Stomach (tissue), 9 donors: Measurements from ENCODE around the gene PAX2. TPM values are rescaled to one million over a fixed set of nuclear protein-coding genes. Genes with fewer than 3 reads are reported as not detected.

Experiments
- DNase-seq, 2 donors: peaks; one replicate each; pipeline versions ENCODE4 v3.0.0 to v3.0.0-alpha.2; 2013 to 2019
- H3K27ac ChIP-seq, 5 donors: fragments of 200-600 bp in 4 of 5; sonication (generic) in 4 of 5; one replicate each; pipeline ENCODE4 v1.5.1; 2013 to 2019; ENCODE audit warnings: mild to moderate bottlenecking in 1 of 5, moderate library complexity in 1 of 5
- H3K27me3 ChIP-seq, 3 donors: fragments of 200-600 bp; sonication (generic); one replicate each; pipeline ENCODE4 v1.5.1; 2017 to 2019; ENCODE audit warnings: mixed run types in 1 of 3
- H3K36me3 ChIP-seq, 4 donors: fragments of 200-600 bp; sonication (generic); 1 replicate in 3 of 4; 2 replicates in 1 of 4; pipeline ENCODE4 v1.5.1; 2016 to 2019
- H3K4me1 ChIP-seq, 4 donors: fragments of 200-600 bp; sonication (generic); one replicate each; pipeline ENCODE4 v1.5.1; 2016 to 2019
- H3K4me3 ChIP-seq, 4 donors: fragments of 200-600 bp; sonication (generic) in 3 of 4; one replicate each; pipeline ENCODE4 v1.5.1; 2016 to 2019; ENCODE audit warnings: mild to moderate bottlenecking in 1 of 4
- H3K9me3 ChIP-seq, 4 donors: fragments of 200-600 bp; sonication (generic); one replicate each; pipeline ENCODE4 v1.5.1; 2016 to 2019
- EP300 ChIP-seq: sonication (generic); formaldehyde crosslinking; IDR thresholded peaks from one replicate; pipeline ENCODE4 v1.6.1; 2017; ENCODE audit warnings: antibody characterized with exemption
- POLR2A ChIP-seq, 4 donors: fragments of 450-650 bp; IDR thresholded peaks; one replicate each; pipeline ENCODE4 v1.6.1; 2016; ENCODE audit warnings: antibody characterized with exemption in 4 of 4, control low read depth in 2 of 4, mild to moderate bottlenecking in 1 of 4, moderate library complexity in 1 of 4
- POLR2AphosphoS5 ChIP-seq, 3 donors: sonication (generic); formaldehyde crosslinking; IDR thresholded peaks; one replicate each; pipeline ENCODE4 v1.6.1; 2016; ENCODE audit warnings: antibody characterized with exemption in 3 of 3
- WGBS, 5 donors: extraction: QIAGEN DNeasy Blood & Tissue Kit in 3 of 5; methylation state at CpG; one replicate each; pipeline versions ENCODE4 v1.1.5 to v1.1.7; 2013 to 2018; 5-methylcytosine and 5-hydroxymethylcytosine counted together
- intact Hi-C: fragments of 100-400 bp; cut with DNase I; formaldehyde crosslinking; loops from one replicate; pipeline ENCODE4 v1.15.1; 2023; ENCODE audit warnings: low total_unique reads
- polyA plus RNA-seq, 3 donors: library from polyadenylated mRNA; stranded (reverse); fragments of 200-250 nt; gene quantifications; one replicate each; pipeline ENCODE4 v1.2.3, GENCODE V29; 2013
- total RNA-seq, 5 donors: library from RNA; depleted of rRNA; stranded (reverse); fragments of >200 nt; gene quantifications; one replicate each; pipeline versions ENCODE4 v1.1.0 to v1.2.3, GENCODE V29; 2014 to 2016
- TF ChIP-seq, protein P1 (sequence below), 7 experiments: fragments of 450-650 bp in 4 of 7; fragments of 200-600 bp in 3 of 7; sonication (generic) in 3 of 7; IDR thresholded peaks; one replicate each; pipeline ENCODE4 v1.5.1; 2016 to 2019; ENCODE audit warnings: antibody characterized with exemption in 7 of 7, control low read depth in 2 of 7, mild to moderate bottlenecking in 1 of 7
- donor health status: healthy with polysubstance abuse.
- donor health status: Bipolar disorder and iron deficiency.
- donor health status: healthy.

The PAX2 gene
- total and polyA plus RNA-seq, 8 donors: not detected

DNA sequence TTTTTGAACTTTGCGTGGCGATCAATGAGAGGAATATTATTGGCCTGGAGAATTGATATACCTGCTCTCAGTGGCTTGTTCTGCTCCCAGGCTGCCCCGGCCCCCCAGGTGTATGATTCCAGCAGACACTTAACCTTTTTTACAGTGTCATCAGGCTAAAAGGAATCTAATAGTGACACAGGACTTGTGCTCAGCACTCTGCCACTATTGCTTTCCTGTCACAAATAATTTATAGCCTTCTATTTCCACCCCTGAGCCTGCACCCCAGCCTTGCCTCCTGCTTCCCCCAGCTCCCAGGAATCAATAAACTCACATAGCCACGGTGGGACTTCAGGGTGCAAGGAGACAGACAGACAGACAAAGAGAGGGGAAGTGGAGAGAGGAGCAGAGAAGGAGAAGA lies 28.3 kb downstream of the PAX2 start:
- H3K27me3 ChIP-seq: peaks cover 0 to 93% (median 26%) of the 10 kb centered on the region in 3 donors
- DNase-seq: no peak
- 73 to 79% (median 76%) methylated on average over 4 of the region's 4 CpGs for WGBS, 5 donors

GRCh38 chr10:100774223-100774622 lies 28.8 kb downstream of the PAX2 start:
- DNase-seq: no peak
- H3K9me3 ChIP-seq: peaks cover 0 to 2% (median 0%) of the 10 kb centered on the region in 4 donors
- H3K4me1 ChIP-seq: no peaks in the 10 kb centered on the region
- 74 to 83% (median 76%) methylated on average over 8 of the region's 8 CpGs for whole genome bisulfite sequencing, 5 donors
- H3K36me3 ChIP-seq: no peaks in the 10 kb centered on the region
- H3K27me3 ChIP-seq: peaks cover 0 to 93% (median 24%) of the 10 kb centered on the region in 3 donors
- no peak overlapping the region for H3K27ac ChIP-seq
- TF ChIP-seq, protein P1, sequence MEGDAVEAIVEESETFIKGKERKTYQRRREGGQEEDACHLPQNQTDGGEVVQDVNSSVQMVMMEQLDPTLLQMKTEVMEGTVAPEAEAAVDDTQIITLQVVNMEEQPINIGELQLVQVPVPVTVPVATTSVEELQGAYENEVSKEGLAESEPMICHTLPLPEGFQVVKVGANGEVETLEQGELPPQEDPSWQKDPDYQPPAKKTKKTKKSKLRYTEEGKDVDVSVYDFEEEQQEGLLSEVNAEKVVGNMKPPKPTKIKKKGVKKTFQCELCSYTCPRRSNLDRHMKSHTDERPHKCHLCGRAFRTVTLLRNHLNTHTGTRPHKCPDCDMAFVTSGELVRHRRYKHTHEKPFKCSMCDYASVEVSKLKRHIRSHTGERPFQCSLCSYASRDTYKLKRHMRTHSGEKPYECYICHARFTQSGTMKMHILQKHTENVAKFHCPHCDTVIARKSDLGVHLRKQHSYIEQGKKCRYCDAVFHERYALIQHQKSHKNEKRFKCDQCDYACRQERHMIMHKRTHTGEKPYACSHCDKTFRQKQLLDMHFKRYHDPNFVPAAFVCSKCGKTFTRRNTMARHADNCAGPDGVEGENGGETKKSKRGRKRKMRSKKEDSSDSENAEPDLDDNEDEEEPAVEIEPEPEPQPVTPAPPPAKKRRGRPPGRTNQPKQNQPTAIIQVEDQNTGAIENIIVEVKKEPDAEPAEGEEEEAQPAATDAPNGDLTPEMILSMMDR (IDR thresholded peaks at IDR 0.05): no peak
- no peak for TF ChIP-seq EP300
- TF ChIP-seq POLR2AphosphoS5 (IDR thresholded peaks at IDR 0.05): no peak
- TF ChIP-seq POLR2A (IDR thresholded peaks at IDR 0.05): no peak
- no peak overlapping the region for H3K4me3 ChIP-seq
- intact Hi-C loops: no loop called here

More for the DNA sequence above, 28.3 kb downstream of the PAX2 start:
- Histone ChIP-seq H3K27ac (no peak overlapping the region), H3K9me3 (no peaks in the 10 kb centered on the region), H3K4me1 (no peaks in the 10 kb centered on the region), H3K36me3 (no peaks in the 10 kb centered on the region), H3K4me3 (no peak overlapping the region)
- TF ChIP-seq POLR2A (IDR thresholded peaks at IDR 0.05): no peak
- no peak for TF ChIP-seq POLR2AphosphoS5 (IDR thresholded peaks at IDR 0.05)
- TF ChIP-seq, protein P1 (IDR thresholded peaks at IDR 0.05): no peak
- no peak for TF ChIP-seq EP300
- intact Hi-C loops: no loop called here

GRCh38 chr10:100774876-100775275 lies 29.5 kb downstream of the PAX2 start:
- TF ChIP-seq POLR2A (IDR thresholded peaks at IDR 0.05) (no peak), EP300 (no peak), POLR2AphosphoS5 (IDR thresholded peaks at IDR 0.05) (no peak)
- TF ChIP-seq, protein P1 (IDR thresholded peaks at IDR 0.05): no peak
- 66 to 78% (median 76%) methylated on average over 6 of the region's 6 CpGs for WGBS, 5 donors
- intact Hi-C loops: no loop called here
- no peaks in the 10 kb centered on the region for H3K36me3 ChIP-seq
- peaks cover 0 to 91% (median 25%) of the 10 kb centered on the region in 3 donors for H3K27me3 ChIP-seq
- H3K9me3 ChIP-seq: peaks cover 0 to 6% (median 0%) of the 10 kb centered on the region in 4 donors
- H3K27ac ChIP-seq: no peak overlapping the region
- no peaks in the 10 kb centered on the region for H3K4me1 ChIP-seq
- no peak overlapping the region for H3K4me3 ChIP-seq
- no peak for DNase-seq

- Histone ChIP-seq H3K36me3 (no peaks in the 10 kb centered on the region), H3K4me3 (no peak overlapping the region), H3K4me1 (no peaks in the 10 kb centered on the region), H3K9me3 (peaks cover 0 to 6% (median 0%) of the 10 kb centered on the region in 4 donors), H3K27ac (no peak overlapping the region), H3K27me3 (peaks cover 0 to 90% (median 20%) of the 10 kb centered on the region in 3 donors)
- WGBS, 5 donors: 51 to 60% (median 54%) methylated on average over 5 of the region's 5 CpGs
- intact Hi-C loops: no loop called here
- DNase-seq: no peak
- TF ChIP-seq EP300: no peak
- no peak for TF ChIP-seq POLR2A (IDR thresholded peaks at IDR 0.05)
- no peak for TF ChIP-seq POLR2AphosphoS5 (IDR thresholded peaks at IDR 0.05)
- TF ChIP-seq, protein P1 (IDR thresholded peaks at IDR 0.05): no peak
Measured at GRCh38 chr10:100775386-100775785, 30.0 kb downstream of the PAX2 start.
